ENCODE measurements around the gene MMP20.
"Not testable (repeated sequence)": the region's sequence is repeated elsewhere in the genome, so short reads cannot be mapped to it uniquely, and the experiment has no call there.

Gene MMP20

DNA sequence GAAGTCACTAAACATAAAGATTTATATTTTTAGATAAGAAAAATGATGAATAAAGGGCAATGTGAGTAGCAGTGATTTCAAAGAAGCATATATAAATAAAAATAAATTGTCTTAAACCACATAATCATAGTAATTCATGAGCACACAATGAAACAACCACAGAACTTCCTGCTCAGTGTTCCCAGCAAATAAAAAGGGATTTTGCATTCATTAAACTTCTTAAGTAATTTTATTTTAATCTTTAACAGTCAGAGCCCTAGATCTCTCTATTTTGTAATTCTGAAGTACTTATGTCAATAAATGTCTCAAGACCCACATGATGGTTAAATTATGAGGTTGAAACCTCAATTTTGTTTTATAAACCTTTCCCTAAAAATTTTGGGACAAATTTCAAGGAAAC is 14.5 kb upstream of the MMP20 start:
- no peak for DNase-seq (ENCODE audit: low read depth)
- TF ChIP-seq, protein P1, sequence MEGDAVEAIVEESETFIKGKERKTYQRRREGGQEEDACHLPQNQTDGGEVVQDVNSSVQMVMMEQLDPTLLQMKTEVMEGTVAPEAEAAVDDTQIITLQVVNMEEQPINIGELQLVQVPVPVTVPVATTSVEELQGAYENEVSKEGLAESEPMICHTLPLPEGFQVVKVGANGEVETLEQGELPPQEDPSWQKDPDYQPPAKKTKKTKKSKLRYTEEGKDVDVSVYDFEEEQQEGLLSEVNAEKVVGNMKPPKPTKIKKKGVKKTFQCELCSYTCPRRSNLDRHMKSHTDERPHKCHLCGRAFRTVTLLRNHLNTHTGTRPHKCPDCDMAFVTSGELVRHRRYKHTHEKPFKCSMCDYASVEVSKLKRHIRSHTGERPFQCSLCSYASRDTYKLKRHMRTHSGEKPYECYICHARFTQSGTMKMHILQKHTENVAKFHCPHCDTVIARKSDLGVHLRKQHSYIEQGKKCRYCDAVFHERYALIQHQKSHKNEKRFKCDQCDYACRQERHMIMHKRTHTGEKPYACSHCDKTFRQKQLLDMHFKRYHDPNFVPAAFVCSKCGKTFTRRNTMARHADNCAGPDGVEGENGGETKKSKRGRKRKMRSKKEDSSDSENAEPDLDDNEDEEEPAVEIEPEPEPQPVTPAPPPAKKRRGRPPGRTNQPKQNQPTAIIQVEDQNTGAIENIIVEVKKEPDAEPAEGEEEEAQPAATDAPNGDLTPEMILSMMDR (IDR thresholded peaks at IDR 0.05; ENCODE audit: control insufficient read depth, extremely low read depth, insufficient read depth) = no peak
- H3K4me3 ChIP-seq (ENCODE audit: low read depth, low read length) = no peak overlapping the region

- TF ChIP-seq, protein P1 (IDR thresholded peaks at IDR 0.05; ENCODE audit: control insufficient read depth, extremely low read depth, insufficient read depth) = no peak
- H3K4me3 ChIP-seq (ENCODE audit: low read depth, low read length) = no peak overlapping the region
- no peak for DNase-seq (ENCODE audit: low read depth)
These were observed 12.6 kb upstream of the MMP20 start for GRCh38 chr11:102637731-102638130.

DNA sequence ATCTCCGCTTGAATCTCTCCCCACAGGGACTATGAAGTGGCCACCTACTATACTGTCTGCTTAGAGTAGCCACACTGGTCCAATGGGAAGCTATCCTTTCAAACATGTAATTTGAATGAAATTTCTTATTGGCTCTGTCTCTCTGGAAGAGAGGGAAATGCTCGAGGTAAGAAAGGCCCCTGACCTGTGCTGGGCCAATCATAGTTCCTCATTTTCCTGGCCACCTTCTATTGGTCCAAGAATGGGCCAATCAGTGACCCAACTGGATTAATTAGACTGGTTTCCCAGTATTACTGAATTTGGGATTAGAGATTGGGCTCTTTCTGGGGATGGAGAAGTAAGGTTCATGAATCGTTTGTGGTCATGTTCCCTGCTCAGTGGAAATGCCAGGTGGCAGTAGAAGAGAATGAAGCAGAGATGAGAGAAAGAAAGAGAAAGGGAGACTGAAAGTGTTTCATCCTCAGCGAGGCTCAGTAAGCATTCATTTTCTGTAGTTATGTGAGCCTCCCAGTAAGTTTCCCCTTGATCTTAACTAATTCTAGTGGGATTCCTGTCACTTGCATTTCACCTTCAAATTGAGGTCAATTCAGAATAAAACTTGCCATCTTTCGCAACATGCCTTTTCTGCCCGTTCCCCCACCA is 8.4 kb upstream of the MMP20 start:
- TF ChIP-seq, protein P1 (IDR thresholded peaks at IDR 0.05; ENCODE audit: control insufficient read depth, extremely low read depth, insufficient read depth) = no peak
- no peak for DNase-seq (ENCODE audit: low read depth)

GRCh38 chr11:102632026-102632425 is 6.9 kb upstream of the MMP20 start:
- H3K4me3 ChIP-seq (ENCODE audit: low read depth, low read length) = no peak overlapping the region
- no peak for DNase-seq (ENCODE audit: low read depth)
- TF ChIP-seq, protein P1 (IDR thresholded peaks at IDR 0.05; ENCODE audit: control insufficient read depth, extremely low read depth, insufficient read depth) = no peak

More for the DNA sequence above, 8.4 kb upstream of the MMP20 start:
- no peak overlapping the region for H3K4me3 ChIP-seq (ENCODE audit: low read depth, low read length)

DNA sequence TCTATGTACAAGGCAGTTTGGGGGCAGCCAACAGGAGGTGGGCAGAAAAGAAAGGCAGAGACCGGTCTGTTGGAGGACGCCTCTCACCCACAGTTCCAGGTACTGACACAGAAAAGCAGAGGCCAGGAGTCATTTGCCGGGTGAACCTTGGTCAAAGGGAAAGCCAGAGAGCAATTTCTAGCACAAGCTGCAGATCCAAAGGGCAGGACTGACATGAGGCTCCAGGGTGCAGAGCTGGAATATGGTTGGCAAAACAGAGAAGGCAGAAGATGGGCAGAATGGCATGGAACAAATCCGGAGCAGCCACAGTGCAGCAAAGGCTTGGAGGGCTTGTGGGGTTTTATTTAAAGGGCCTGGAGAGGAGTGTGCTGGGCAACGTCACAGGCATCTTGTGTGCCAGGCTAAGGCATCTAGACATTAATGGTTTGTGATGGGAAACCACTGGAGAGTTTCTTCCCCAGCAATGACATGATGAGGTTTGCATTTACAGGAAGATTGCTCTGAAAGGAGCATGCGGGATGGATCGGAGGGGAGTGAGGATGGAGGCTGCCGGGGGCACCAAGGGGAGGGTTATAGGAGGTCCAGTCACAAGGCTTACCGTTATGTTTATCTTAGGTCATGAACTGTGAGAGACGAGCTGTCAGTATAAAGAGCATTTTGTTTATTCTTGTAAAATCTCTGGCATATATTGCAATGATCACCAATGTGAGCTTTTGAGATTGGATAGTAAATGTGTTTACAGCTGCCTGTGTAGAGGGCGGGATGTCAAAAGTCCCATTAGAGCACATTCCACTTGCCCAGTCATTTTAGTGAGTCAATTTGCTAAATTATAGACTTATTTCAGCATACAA is 5.7 kb upstream of the MMP20 start:
- no peak overlapping the region for H3K4me3 ChIP-seq (ENCODE audit: low read depth, low read length)
- peak; percentile 36 for DNase-seq (ENCODE audit: low read depth)
- TF ChIP-seq, protein P1 (IDR thresholded peaks at IDR 0.05; ENCODE audit: control insufficient read depth, extremely low read depth, insufficient read depth) = no peak

DNA sequence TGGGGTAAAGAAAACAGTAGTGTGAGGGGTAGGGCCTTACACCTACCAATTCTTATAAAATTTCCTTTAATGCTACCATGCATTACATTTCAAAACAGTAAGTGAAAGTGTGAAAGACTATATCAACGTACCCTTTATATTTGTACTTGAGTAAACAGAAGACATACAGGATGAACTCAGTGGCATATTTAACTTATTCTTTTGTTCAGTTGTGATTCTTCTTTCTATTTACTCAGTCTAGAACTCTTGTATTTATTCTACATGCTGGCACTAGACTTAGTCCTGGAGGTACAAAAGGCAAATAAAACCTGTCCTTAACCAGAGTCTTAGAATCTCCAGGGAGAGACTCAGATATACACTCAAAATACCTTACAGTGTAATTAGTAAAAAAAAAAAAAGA is 4.8 kb upstream of the MMP20 start:
- DNase-seq (ENCODE audit: low read depth) = peak; percentile 78
- not testable (repeated sequence) for H3K4me3 ChIP-seq (ENCODE audit: low read depth, low read length)

GRCh38 chr11:102626676-102627075 is 1.5 kb upstream of the MMP20 start:
- TF ChIP-seq, protein P1 (IDR thresholded peaks at IDR 0.05; ENCODE audit: control insufficient read depth, extremely low read depth, insufficient read depth) = no peak
- no peak for DNase-seq (ENCODE audit: low read depth)
- no peak overlapping the region for H3K4me3 ChIP-seq (ENCODE audit: low read depth, low read length)
